Iris pigment epithelial cell (primary cell): ENCODE measurements around the gene FAM110A.
"Not testable (repeated sequence)": the region's sequence is repeated elsewhere in the genome, so short reads cannot be mapped to it uniquely, and the experiment has no call there.

Experiments
- DNase-seq: peaks from one replicate; pipeline ENCODE4 v3.0.0-alpha.2; 2011; ENCODE audit warnings: low read depth

Gene FAM110A

GRCh38 chr20:873875-874607 lies 40.5 kb downstream of the FAM110A start:
- no peak for DNase-seq

DNA sequence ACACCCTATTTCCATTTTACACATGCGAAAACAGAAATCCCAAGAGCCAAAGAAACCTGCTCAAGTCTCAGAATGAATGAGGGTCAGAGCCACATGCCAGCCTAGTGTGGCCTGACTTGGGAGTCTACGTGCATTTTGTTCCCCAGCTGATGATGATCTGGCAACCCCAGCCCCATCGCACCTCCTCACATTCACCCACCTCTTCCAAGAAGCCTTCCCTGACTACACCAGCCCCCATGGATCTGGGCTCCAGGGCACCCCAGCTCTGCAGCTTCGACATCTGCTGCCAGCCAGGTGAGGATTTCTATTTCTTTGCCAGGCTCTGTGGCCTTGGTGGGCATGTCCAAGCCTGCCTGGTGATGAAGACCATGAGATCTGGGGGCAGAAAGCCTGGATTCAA lies 41.6 kb downstream of the FAM110A start:
- DNase-seq = no peak

DNA sequence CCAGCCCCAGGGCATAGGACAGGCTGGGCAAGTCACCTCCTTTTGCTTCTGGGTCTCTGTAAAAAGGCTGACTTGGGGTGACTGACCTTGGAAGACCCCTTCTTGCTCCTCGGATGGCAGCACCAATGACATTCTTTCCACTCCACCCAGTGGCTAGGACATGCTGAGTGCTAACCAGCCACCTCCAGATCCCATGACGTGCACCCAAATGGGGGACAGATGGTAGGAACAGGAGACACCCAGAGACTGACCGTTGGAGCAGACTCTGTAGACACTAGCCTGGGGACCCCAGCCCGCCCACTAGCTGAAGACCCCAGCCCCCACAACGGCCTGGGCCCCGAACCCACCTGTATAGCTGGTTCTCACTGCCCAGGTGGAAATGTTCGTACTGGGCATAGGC lies 44.3 kb downstream of the FAM110A start:
- no peak for DNase-seq

DNA sequence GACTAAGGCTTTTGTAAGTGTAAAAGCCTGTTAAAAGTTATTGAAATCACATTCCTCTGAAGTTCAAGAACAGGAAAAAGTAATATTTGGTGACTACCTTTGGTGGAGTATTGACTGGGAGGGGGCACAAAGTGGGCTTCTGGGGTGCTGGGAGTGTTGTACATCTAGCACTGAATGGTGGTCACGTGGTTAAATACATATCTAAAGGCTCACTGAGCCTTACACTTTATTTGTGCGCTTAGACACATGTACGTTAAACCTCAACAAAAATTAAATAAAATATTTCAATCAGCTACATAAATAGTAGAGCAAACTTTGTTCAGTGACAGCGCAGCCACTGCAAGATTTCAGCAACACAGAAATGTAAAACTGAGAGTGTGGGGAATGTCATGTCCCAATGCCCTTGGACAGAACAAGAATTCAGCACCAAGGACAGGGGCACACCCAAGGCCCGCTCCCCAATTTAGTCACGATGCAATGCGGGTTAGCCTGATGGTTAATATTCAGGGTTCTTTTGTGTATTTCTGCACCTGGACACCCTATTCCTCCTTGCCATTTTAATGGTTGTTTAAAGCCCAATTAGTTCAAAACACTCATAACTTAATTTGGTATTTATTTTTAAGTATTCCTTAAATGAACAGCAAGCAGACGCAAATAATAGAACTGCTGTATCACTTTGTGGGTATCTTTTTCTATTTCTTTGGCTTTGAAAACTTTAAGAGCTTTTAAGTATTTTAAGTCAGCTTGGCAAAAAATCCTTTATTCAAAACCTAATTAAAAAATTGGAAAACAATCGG lies 45.2 kb downstream of the FAM110A start:
- DNase-seq = peak; percentile 29

DNA sequence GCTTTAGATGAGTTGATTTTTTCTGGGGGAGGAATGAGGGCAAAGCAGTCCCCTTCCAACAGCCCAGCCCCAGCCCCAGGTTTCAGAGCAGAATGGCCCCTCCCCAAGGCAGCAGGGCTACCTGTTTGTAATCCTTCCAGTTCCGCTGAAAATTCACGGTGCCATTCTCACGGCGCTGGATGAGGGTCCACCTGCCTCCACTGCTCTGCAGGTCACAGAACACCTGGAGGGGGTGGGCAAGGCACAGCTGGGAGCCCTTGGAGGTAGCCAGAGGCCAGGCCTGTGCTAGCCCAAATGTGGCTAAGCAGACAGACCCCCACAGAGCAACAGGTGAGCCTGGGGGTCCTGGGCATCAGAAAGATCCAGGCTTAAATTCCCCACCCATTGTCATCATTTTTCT lies 46.1 kb downstream of the FAM110A start:
- DNase-seq = no peak

GRCh38 chr20:881051-881782 lies 47.7 kb downstream of the FAM110A start:
- peak; percentile 68 for DNase-seq

DNA sequence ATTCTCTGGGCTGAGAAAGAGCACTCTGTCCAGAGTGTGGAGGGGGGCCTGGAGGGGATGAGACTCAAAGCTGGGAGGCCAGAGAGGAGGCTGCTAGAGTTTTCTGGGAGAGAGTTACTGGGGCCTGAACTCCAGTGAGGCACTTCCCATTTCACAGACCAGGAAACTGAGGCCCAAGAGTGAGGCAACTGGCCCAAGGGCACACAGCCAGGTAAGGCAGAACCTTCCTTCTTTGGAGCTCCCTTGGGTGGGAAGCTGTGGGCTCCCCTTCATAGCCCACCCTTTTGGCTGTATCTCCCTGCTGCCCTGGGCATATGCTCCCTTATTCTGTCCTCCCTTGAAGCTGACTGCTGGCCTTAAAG lies 48.2 kb downstream of the FAM110A start:
- no peak for DNase-seq

- DNase-seq = peak; percentile 55
These were observed 51.8 kb downstream of the FAM110A start for GRCh38 chr20:884983-885952.

GRCh38 chr20:887137-887536 lies 53.6 kb downstream of the FAM110A start:
- no peak for DNase-seq

DNA sequence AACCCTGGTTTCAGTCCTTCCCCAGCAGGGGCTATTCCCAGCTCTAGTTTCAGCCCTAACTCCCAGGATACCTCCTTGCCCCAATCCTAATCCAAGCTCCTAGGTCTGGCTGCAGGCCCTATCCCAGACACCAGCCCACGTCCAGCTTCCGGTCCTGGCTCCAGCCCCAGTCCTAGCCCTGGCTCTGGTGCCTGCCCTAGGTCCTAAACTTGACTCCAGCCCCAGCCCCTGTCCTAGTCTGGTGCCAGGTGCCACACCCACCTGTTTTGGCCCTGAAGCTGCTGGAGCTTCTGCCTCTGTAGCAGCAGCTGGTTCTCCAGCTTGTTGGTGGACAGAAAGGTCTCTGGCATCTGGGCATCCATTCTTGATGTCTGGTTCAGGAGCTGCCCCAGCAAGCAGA lies 54.5 kb downstream of the FAM110A start:
- DNase-seq = no peak

GRCh38 chr20:889106-889505 lies 55.6 kb downstream of the FAM110A start:
- DNase-seq = no peak

DNA sequence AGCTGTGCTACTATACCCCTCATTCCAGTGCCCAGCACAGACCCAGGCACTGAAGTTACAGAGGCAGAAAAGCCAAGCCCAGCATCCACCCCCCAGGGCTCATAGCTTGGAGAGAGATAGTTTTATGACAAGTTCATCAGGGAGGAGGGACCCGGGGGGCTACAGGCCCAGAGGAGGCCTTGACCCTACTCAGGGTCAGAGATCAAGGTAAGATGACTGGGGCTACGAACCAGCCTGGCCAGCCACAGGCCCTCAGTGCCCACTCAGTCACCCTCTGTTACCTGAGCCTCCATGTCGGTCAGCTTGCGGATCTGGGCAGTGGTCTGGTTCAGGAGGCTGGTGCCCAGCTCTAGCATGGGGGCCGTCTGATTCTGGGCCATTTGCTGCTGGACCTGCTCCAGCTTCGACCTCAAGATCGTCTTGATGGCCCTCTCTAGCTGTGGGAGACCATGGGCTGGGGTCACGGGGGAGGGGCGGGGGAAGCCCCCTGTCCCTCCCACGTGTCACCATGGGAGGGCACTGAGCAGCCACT lies 56.5 kb downstream of the FAM110A start:
- no peak for DNase-seq

GRCh38 chr20:890666-891057 lies 57.1 kb downstream of the FAM110A start:
- DNase-seq = no peak

- DNase-seq = no peak
These were observed 57.7 kb downstream of the FAM110A start for GRCh38 chr20:891058-891705.

GRCh38 chr20:891706-892080 lies 58.2 kb downstream of the FAM110A start:
- DNase-seq = peak; percentile 11

- not testable (repeated sequence) for DNase-seq
These were observed 58.9 kb downstream of the FAM110A start for GRCh38 chr20:892371-892770.
